Activated CD8-positive, alpha-beta memory T cell treated with anti-CD3 and anti-CD28 coated beads for 48 hours (primary cell): ENCODE data around the gene FAM174B.

Source experiments
- DNase-seq, 3 experiments: peaks; one replicate each; pipeline ENCODE4 v3.0.0-alpha.2; 2020; ENCODE audit warnings: low read depth in 2 of 3, low spot score in 2 of 3

The FAM174B gene

DNA sequence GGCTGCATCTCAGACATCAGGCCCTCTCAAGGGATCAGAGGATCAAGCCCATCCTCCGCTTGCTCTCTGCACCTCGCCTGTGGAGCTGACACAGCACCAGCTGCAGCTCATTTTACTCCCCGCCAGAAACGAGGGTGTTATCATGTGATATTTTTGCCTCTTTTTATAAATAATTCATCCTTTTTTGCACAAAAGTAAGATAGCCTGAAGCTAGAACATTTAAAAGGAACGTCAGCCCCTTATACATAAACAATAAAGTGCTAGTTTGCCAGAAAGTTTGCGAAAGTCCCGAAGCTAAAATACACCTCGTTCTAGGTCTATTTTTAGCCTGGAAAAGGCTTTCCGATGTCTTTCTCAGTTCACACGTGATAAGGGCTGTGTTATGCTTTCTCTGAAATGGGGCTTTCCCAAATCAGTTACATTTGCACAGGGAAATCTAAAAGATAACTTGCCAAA is 9.6 kb upstream of the FAM174B start:
- no peak for DNase-seq

DNA sequence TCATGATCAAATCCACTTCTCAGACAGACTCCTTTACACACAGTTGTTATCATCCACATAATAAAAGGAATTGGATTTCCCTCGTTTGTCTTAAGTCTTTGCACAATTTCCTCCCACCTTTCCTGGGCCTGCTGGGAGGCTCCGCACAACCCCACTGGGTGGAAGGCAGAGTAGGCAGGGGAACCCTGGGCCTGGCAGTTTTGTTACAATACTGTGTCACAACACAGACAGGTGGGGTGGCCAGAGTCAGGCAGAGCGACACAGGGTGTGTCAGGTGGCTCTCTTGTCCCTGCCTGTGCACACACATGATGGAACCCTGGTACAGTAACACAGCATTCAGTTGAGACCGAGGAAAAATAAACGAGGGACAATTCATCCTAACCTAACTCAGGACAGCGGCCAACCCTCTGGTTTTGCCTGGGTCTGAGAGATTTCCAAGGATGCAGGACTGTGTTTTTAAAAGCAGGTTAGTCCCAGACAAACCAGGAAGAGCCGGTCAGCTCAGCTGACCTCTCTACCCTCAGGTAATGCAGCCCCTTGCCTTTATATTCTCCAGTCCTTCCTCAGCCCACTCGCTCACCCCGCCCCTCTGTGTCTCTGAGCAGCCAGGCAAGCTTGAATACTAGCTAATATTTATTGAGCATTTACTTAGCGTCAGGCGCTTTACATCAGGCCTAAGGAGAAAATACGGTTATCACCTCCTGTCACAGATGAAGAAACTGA is 8.8 kb upstream of the FAM174B start:
- DNase-seq, result no peak

DNA sequence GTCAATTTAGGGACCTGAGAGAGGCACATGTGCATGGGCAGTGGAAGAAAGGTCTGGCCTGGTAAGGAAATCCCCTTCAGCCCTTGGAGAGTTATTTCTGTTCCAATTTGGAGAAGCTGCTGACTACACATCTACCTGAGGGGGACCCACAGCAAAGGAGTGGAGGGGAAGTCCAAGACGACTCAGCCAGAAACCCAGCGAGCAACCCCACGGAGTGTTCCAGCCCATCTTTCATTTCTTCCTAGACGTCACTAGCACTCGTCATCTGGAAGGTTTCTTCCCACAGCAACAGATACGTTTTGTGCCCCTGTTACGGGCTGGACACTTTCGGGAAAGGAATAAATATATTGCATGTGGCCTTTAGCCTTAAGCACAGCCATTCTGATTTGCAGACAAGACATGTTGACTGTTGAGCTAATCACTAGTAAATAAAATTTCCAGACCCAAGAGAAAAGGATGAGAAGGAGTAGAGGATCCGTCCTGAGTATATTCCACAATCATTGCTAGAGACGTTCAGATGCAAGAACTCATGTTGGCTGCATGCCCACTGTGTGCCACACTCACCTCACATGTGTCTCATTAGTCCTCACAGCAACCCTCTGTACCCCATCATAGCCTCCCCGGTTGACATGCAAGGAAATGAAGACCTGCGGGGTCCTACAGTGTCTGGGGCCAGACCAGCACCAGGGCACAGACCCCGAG is 7.8 kb upstream of the FAM174B start:
- no peak for DNase-seq

DNA sequence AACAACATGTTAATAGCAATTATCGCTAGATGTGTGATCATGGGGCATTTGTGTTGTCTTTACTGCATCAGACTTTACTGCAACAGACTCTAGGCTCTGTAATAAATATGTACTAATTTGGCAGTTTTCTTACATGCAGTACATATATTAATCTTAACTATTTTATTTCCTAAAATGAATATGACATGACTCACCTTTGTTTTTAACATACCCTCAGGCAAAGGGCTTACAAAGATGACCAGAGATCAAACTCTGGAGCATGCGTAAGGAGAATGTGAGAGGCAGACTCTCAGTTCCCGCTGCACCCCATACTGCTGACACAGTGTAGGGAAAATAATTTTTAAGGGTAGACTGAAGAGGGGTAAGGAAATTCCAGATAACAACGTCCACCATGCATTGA is 7.2 kb upstream of the FAM174B start:
- DNase-seq, result no peak

DNA sequence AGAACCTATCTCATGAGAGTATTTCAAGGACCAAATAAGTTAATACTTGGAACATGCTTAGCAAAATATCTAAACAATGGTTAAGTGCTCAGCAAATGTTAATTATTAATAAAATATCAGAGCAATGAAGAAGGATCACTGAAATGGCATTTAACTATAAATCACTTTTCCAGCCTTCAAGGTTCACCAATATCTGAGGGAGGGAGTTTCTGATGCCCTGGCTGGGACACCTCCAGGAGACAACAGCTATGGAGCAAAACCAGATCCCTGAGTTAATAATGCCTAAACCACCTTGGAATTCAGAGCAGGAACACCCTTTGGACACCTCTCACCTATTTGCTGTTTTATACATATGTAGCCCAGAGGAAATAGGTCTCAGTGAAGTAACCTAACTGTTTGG is 6.4 kb upstream of the FAM174B start:
- no peak for DNase-seq

DNA sequence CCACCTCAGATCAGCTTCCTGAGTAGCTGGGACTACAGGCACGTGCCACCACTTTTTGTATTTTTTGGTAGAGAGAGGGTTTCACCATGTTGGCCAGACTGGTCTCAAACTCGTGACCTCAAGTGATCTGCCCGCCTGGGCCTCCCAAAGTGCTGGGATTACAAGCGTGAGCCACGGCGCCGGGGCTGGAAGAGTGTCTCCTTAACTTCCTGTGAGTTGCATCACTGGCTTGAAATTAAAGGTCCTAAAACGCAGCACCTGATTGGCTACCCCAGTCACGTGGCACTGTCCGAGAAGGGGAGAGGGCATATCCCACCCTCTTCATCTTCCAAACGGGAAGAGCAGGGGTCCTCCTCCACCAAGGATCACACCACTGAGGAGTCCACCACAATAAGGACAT is 5.5 kb upstream of the FAM174B start:
- DNase-seq, result no peak

DNA sequence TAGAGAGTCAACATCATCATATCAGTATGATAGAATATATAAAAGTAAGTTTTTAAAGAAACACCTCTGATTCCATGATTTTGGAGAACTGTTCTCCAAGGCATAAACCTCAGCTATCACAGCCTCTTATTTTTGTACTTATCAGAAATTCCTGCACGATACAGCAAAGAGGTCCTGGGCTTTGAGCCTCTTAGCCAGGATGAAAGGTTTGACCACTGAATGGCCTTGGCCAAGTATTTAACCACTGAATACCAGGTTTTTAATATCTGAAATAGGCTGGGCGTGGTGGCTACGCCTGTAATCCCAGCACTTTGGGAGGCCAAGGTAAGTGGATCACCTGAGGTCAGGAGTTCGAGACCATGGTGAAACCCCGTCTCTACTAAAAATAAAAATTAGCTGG is 1.9 kb upstream of the FAM174B start:
- DNase-seq, result no peak

DNA sequence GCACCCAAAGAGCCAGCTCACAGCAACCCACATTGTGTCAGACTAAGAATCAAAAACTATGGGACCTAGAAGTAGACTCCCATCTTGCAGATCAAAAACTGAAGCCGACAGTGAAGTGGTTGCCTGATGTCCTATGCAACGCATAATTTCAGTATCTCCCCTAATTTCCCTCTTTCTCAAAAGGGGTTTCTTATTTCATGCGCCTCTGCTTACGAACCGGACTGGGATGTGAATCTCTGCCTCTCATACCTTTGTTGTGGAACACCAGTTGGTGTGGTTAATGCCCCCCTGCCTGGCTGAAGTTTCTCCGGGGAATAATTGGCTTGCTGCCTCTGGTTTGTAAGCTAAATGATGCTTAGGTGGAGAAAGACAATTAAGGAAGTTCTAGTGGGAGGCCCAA is 514 bp upstream of the FAM174B start:
- DNase-seq, result no peak

DNA sequence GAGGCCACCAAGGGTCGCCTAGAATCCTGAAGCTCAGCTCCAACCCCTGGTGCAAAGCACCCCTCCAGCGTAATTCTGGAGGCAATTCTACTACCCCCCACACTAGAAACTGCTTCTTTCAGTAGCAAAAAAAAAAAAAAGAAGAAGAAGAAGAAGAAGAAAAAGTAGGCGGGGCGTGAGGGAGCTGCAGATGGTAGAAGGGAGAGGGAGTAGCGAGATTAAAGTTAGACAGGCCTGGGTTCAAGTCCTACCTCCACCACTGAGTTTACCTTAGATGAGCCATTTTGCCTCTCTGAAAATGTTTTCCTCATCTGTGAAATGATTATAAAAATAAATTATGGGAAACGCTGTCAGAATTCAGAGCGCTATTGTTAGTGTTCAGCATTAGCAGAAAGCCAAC is 913 bp downstream of the FAM174B start:
- DNase-seq, result no peak

DNA sequence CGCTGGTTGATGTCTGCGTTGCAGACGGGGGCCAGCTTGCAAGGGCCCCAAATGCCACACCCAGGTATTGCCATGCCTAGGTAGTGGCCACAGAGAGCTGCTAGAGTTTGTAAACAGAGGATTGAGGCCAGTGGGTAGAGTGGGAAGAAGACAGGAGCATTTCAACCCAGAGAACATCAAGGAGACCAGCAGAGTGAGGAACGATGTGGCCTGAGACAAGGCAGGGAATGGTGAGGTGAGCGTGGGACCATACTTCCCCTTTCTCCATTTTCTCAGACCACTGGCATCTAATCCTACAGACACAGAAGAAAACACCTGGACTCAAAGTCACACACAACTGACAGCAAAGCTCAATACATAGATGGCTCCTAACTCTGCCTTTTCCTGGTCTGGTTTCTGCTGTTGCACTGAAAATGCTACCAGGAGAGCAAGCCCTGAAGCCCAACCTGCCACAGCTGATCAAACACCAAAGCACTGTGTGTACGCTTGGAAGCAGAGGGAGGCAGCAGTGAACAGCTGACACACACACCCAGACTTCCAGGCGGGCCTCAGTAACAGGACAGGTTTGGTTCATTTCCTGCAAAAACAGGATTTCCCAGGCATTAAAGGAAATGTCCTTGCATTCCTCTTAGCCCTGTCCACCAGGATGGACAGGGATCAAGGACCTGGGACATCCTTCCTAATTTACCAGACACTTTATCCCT is 1.6 kb downstream of the FAM174B start:
- DNase-seq, result no peak

DNA sequence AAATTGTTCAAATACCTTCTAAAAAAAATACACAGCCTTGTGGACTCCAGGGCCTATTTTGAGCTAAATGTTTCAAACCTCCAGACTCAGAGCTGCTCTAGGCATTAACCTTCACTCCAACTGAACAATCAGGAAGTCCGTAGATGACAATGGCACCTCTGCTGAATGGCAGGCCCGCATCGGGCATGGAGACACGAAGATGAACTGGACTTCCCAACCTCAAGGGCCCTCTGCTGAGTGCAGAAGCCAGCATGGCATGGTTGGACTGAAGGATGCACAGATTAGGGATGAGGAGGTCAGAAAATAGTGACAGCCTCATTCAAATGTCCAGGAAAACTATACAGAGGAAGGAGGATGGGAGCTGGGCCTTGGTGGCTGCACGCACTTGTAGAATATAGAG is 2.2 kb downstream of the FAM174B start:
- no peak for DNase-seq

DNA sequence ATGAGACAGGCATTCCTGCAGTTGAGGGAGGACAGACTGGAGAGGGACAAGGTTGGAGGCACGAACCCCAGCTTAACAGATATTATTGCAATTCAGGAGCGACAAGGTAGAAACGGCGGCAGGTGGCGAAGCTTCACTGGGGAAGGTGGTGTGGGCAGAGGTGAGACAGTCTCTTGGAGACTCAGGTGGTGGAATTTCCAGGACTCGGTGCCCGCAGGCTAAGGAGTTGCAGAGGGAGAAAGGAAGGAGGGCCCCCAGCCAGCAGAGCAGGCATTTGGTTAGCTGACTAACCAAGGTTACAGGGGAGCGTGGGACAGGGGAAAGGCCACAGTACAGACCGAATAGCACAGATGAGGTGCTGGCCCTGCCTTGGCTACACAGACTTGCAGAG is 3.0 kb downstream of the FAM174B start:
- DNase-seq, result no peak

DNA sequence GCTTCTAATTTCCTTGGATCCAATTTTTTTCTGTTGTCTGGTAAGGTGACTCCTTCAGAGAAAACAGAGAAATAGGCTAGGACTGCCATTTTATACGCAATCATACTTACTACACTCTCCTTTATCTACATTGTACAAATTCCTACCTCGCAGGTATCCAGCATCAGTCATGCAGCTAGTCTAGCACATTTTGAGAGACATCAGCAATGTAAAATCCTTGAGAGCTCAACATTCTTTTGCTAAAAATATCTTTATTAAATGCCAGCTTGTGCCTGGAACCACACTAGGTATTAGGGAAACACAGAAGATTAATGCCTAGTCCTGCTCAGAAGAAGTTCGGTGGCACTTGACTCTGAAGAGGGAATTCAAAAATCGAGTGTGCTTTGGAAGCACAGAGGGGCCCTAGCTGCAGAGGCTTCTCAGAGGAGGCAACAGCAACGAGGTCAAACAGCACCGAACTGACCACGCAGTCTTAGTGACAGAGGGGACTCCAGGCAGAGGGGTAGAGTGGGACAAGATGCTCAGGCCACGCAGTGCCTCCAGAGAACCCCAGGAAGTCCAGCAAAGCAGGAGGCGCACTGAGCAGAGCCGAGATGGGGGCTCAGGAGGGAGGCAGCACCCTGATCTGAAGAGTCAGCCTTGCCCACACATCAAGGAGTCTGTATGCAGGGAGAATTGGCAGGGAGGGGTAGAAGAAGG is 3.5 kb downstream of the FAM174B start:
- DNase-seq, result no peak

DNA sequence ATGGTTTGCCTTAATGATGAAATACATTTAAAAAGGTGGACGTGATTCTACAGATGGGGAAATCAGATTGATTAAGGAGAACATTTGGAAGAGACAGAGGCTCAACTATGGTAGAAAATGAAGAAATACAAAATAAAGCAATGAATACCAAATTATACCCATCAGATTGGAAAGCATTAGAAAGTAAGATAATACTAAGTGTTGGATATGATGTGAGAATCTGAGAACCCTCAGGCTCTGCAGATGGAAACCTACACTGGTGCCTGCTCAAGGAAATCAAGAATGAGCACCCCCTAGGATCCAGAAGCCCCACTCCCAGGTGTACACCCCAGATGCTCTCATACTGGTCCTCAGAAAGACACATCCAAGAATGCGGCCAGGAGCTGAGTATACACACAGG is 4.6 kb downstream of the FAM174B start:
- DNase-seq, result no peak

DNA sequence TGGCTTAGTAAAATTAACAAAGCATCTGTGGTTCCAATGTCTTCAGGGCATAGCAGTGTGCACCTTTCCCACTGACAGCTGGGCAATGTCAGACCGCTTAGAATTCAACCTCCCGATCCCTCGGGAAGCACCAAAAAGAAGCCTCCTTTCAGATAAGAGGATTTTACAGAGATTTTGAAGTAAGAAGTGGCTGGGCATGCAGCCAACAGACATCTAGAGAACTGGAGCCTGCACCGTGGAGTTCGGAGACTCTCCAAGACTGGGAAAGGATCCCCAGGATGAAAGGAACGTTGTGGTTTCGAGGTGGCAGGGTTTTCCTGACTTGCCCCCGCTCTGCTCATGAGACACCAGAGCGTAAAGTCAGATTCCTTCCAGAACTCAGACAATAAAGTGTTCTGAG is 5.3 kb downstream of the FAM174B start:
- DNase-seq, result no peak

DNA sequence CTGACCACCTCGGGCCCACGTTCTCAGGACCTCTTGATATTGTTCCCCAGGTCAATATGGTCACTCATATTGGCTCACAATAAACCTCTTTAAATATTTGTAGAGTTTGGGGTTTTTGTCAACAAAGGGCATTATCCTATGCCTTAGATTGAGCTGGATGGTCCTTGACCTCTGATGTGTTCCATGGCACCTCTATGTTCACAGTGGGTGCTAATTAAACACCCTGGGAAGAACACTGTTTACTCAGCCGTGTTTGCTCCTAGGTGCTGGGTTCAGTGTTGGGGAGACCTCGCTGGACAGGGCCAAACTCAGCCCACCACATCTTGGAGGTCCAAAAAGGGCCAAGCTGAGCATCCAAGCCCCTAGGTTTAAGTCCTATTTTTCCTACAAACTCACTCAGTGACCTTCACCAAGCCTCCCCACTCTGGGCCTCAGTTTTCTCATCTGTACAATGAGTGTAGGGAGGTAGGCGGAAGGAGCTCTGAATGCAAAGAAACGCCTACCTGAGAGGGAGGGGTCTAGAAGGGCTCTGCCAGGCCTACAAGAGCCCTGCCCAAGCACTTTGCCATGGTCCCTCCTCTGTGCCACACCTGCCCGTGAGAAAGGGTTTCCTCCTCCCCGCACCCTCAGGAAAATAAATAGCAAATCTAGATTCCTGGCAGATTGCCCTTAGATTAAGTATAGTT is 7.2 kb downstream of the FAM174B start:
- no peak for DNase-seq

DNA sequence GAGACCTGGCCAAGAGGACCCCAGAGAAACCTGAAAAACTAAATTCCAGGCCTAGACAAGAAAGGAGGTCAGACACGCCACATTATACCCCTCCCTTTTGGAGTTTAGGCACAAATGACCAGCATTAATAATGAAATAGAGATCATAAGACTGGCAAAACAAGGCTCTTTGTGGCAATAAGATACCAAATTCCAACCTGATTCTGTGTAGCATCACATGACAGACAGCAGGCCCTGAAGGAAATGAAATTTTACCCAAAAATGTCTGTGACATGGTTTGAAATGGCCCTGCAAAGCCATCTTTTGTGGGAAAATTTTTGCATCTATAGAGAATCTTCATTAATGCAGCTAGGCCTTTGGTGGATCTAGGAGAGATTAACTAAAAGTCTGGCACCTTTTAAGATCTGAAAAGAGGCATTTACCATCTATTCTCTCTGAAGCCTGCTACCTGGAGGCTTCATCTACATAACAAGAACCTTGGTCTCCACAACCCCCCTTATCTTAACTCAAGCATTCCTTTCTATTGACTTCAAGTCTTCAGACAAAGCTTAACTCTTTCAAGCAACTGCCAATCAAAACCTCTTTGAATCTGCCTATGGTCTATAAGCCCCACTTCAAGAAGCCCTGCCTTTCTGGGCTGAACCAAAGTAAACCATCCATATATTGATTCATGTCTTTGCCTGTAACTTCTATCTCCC is 8.0 kb downstream of the FAM174B start:
- DNase-seq, result no peak

DNA sequence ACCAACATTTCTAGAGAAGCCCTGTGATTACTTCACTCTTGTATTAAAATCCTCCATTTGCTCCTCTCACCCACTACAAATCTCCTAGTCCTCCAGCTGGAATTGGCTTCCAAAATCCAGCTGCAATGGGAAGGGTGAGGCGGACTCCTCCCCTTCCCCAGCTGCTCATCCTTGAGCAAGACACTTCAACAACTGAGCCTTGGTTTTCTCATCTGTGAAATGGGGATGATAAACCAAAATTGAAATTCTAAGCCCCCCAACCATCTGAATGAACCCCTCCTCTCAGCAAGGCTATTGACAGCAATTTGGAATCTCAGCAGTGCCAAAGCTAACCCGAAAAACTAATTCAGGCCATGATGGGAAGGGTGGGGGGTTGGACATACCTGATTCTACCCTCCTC is 9.4 kb downstream of the FAM174B start:
- DNase-seq, result no peak

DNA sequence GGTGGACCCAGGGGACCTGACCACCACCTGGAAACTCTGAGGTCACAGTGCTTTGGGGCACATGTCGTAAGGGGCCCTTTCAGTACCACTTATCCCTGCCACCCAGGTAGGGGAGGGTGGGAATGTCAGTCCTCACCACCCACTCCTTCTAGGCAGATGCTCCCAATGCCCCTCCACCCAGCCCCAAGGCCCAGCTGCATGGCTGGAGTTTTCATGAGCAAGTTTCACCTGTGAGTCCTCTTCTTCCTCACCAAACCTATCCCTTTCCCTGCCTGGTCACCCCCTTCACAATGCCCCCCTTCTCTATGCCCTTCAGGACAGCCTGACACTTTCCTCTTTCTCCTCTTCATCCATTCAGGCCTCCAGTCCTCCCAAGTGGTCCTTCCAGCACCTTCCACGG is 9.8 kb downstream of the FAM174B start:
- DNase-seq, result no peak

DNA sequence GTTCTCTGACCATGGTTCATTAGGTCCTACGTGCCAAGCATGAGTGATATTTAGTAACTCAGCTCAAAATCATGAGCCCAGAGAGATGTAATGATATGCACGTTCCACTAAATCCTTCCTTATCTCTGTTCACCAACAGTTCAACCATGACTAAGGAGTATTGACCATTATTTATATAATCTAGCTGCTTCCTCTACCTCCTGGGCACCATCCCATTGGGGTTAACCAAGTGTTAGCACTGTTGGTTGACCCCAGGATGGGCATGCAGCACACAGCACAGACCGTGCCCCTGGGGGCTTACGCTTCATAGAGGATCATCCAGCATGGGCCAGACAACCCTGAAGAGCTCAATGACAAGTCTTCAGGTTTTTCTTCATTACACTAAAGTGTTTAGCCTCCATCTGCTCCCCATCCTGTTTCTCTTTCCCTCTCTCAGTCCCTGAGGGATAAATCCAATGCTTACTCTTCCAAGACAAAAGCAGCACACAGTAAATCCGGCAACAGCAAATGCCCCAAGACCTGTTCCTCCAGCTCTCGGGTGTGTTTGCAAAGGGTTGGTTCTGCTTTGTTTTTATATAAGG is 10.4 kb downstream of the FAM174B start:
- no peak for DNase-seq
